Endothelial cell of umbilical vein (primary cell): ENCODE data around the gene CNTFR. TPM values are rescaled to one million over a fixed set of nuclear protein-coding genes. Genes with fewer than 3 reads are reported as not detected.

Experiments used
- BruUV-seq: library from RNA; stranded (reverse); fragments of 400-500 nt; replicated peaks from 2 replicates; lab custom pipeline; 2021; lab: Mats Ljungman, UMichigan
- CTCF ChIA-PET: fragments of 300-600, 350-600 bp; sonication (Branson Sonifier 250); formaldehyde crosslinking; loops from one replicate; lab custom pipeline; 2021; ENCODE audit warnings: antibody characterized with exemption, inconsistent platforms; lab: Charles Lee
- POLR2A ChIA-PET: fragments of 300-600, 350-600 bp; sonication (Branson Sonifier 250); formaldehyde crosslinking; loops from one replicate; lab custom pipeline; 2021; ENCODE audit warnings: antibody characterized with exemption, inconsistent platforms; lab: Charles Lee
- DNase-seq: peaks from one replicate; pipeline ENCODE4 v3.0.0-alpha.2; 2011; ENCODE audit warnings: low read depth, low spot score
- FAIRE-seq: peaks from 2 replicates; lab custom pipeline; 2011; peaks lifted over from hg19 to GRCh38; lab: Jason Lieb, UNC
- H2AFZ ChIP-seq: 2 replicates; pipeline ENCODE4 v1.6.0; 2012; ENCODE audit warnings: low read depth, low read length, control low read depth, inconsistent platforms
- H3K27ac ChIP-seq: 2 replicates; pipeline ENCODE4 v1.5.1; 2011; ENCODE audit warnings: low read depth, mild to moderate bottlenecking, control low read depth, low read length, moderate library complexity; ENCODE audit not compliant: insufficient read depth
- H3K27me3 ChIP-seq, 2 experiments: 2 replicates each; pipeline versions ENCODE4 v1.6.0 to v1.6.1; 2011; ENCODE audit warnings: low read length in 2 of 2, mixed read lengths in 1 of 2; ENCODE audit not compliant: control insufficient read depth in 2 of 2, insufficient read depth in 2 of 2
- H3K36me3 ChIP-seq, 2 experiments: 2 replicates in 1 of 2; 3 replicates in 1 of 2; pipeline ENCODE4 v1.5.1; 2011; ENCODE audit warnings: low read length in 2 of 2, mild to moderate bottlenecking in 1 of 2, moderate library complexity in 1 of 2; ENCODE audit not compliant: control insufficient read depth in 2 of 2, insufficient read depth in 2 of 2; ENCODE audit errors: extremely low read depth in 1 of 2
- H3K4me1 ChIP-seq: 3 replicates; pipeline ENCODE4 v1.5.1; 2011; ENCODE audit warnings: mild to moderate bottlenecking, low read length; ENCODE audit not compliant: control insufficient read depth, insufficient read depth; ENCODE audit errors: extremely low read depth
- H3K4me2 ChIP-seq: 2 replicates; pipeline ENCODE4 v1.6.1; 2011; ENCODE audit warnings: low read length, control low read depth, mixed read lengths; ENCODE audit not compliant: insufficient read depth
- H3K4me3 ChIP-seq, 3 experiments: fragments of 200-600 bp in 1 of 3; sonication (generic), shearing (Covaris generic) in 1 of 3; replicated peaks in 1 of 3; 2 replicates each; pipeline ENCODE4 v1.5.1; 2011 to 2016; ENCODE audit warnings: control low read depth in 3 of 3, low read length in 3 of 3, mild to moderate bottlenecking in 2 of 3, inconsistent platforms in 1 of 3, low read depth in 1 of 3, moderate library complexity in 1 of 3; ENCODE audit not compliant: insufficient read depth in 1 of 3
- H3K79me2 ChIP-seq: 2 replicates; pipeline ENCODE4 v1.6.0; 2012; ENCODE audit warnings: low read length, inconsistent platforms; ENCODE audit not compliant: control insufficient read depth, insufficient read depth
- H3K9ac ChIP-seq: replicated peaks from 2 replicates; pipeline ENCODE3; 2011; ENCODE audit warnings: low read length, control low read depth; ENCODE audit not compliant: insufficient read depth; ENCODE audit errors: extremely low read depth
- H3K9me1 ChIP-seq: replicated peaks from 3 replicates; pipeline ENCODE4 v1.6.0; 2011; ENCODE audit warnings: mild to moderate bottlenecking, low read length; ENCODE audit not compliant: control insufficient read depth, insufficient read depth; ENCODE audit errors: extremely low read depth
- H3K9me3 ChIP-seq: replicated peaks from 2 replicates; pipeline ENCODE4 v1.5.1; 2012; ENCODE audit warnings: low read length, inconsistent platforms; ENCODE audit not compliant: control insufficient read depth, insufficient read depth
- H4K20me1 ChIP-seq: replicated peaks from 2 replicates; pipeline ENCODE3; 2011; ENCODE audit warnings: mild to moderate bottlenecking, low read length; ENCODE audit not compliant: control insufficient read depth, insufficient read depth; ENCODE audit errors: extremely low read depth
- CTCF ChIP-seq, 2 donors: IDR thresholded peaks; 1 replicate in 1 of 2; 2 replicates in 1 of 2; pipeline ENCODE4 v1.5.1; 2011; ENCODE audit warnings: low read length in 2 of 2, mild to moderate bottlenecking in 2 of 2, moderate library complexity in 2 of 2, control low read depth in 1 of 2, inconsistent platforms in 1 of 2, low read depth in 1 of 2; ENCODE audit not compliant: insufficient read depth in 1 of 2; ENCODE audit errors: extremely low read depth in 1 of 2
- EZH2 ChIP-seq: IDR thresholded peaks from 2 replicates; pipeline ENCODE4 v1.6.1; 2012; ENCODE audit warnings: borderline replicate concordance, low read depth, mild to moderate bottlenecking, moderate library complexity, low read length, inconsistent platforms; ENCODE audit not compliant: severe bottlenecking
- FOS ChIP-seq: IDR thresholded peaks from 2 replicates; pipeline ENCODE4 v1.6.1; 2011; ENCODE audit warnings: mild to moderate bottlenecking, low read length, moderate library complexity, borderline replicate concordance; ENCODE audit not compliant: insufficient read depth
- MAX ChIP-seq: IDR thresholded peaks from 2 replicates; pipeline ENCODE4 v1.6.1; 2011; ENCODE audit not compliant: insufficient read depth, insufficient read length
- MYC ChIP-seq: IDR thresholded peaks from one replicate; pipeline ENCODE4 v1.6.1; 2011; ENCODE audit warnings: mild to moderate bottlenecking, low read depth, low read length
- POLR2A ChIP-seq: IDR thresholded peaks from 2 replicates; pipeline ENCODE4 v1.6.1; 2012; ENCODE audit warnings: low read depth, mild to moderate bottlenecking, control low read depth, low read length
- POLR2AphosphoS5 ChIP-seq: IDR thresholded peaks from 2 replicates; pipeline ENCODE4 v1.6.1; 2012; ENCODE audit warnings: low read depth, mild to moderate bottlenecking, control low read depth, low read length, moderate library complexity; ENCODE audit not compliant: insufficient read depth
- dilution Hi-C: fragments of 300-500 bp; cut with MboI; formaldehyde crosslinking; loops from one replicate; pipeline ENCODE4 v1.15.0; 2019; ENCODE audit warnings: low sequenced_read_pairs; ENCODE audit not compliant: extremely low pct_ligation_motif_present
- intact Hi-C: fragments of 100-400 bp; cut with micrococcal nuclease; formaldehyde crosslinking; loops from one replicate; pipeline ENCODE4 v1.10.0; 2022
- polyA plus RNA-seq, 4 experiments: library from polyadenylated mRNA; depleted of rRNA in 3 of 4; stranded (reverse) in 3 of 4; unstranded in 1 of 4; fragments of >200 nt; gene quantifications; 2 replicates each; pipeline versions ENCODE4 v1.2.1 to v1.2.3, GENCODE V29; 2011 to 2012; ENCODE audit warnings: missing spikeins in 1 of 4
- total RNA-seq: library from RNA; stranded (reverse); gene quantifications from 2 replicates; pipeline ENCODE4 v1.2.3, GENCODE V29; 2021

Gene CNTFR
- total and polyA plus RNA-seq, 2 donors (not counting 3 experiments of a cell fraction or from before 2014, with no cell fraction given): not detected

GRCh38 chr9:34521406-34522045, 68.0 kb downstream of the CNTFR start:
- Histone ChIP-seq H3K79me2 (no peaks in the 10 kb centered on the region), H3K9ac (no peak overlapping the region), H3K4me3 (no peak overlapping the region), H3K4me2 (no peak overlapping the region), H3K27ac (no peak overlapping the region), H3K4me1 (peaks cover 3% of the 10 kb centered on the region), H3K9me3 (no peaks in the 10 kb centered on the region), H2AFZ (no peak overlapping the region), H4K20me1 (no peaks in the 10 kb centered on the region), H3K9me1 (no peaks in the 10 kb centered on the region), H3K36me3 (no peaks in the 10 kb centered on the region), H3K27me3 (peaks cover 8 to 25% of the 10 kb centered on the region in 2 experiments)
- intact Hi-C loops: no loop called here
- CTCF ChIA-PET: no interaction called here
- no TSS peak for BruUV-seq
- TF ChIP-seq MYC (no peak), POLR2AphosphoS5 (no peak), CTCF (IDR thresholded peaks at IDR 0.05; ENCODE audit: extremely low read depth in 1 of 2, insufficient read depth in 1 of 2, low read depth in 1 of 2, low read length in 2 of 2) (no peak), MAX (no peak), EZH2 (no peak), FOS (no peak), POLR2A (no peak)
- dilution Hi-C loops: loop anchor here (25.0 kb wide), 1 partner anchor 109 kb away; no protein-coding TSS in a partner anchor
- DNase-seq (no peak), FAIRE-seq (no peak)
- POLR2A ChIA-PET: no interaction called here
